HCT116 (cell line): ENCODE measurements around the gene NABP2. TPM values are rescaled to one million over a fixed set of nuclear protein-coding genes. Genes with fewer than 3 reads are reported as not detected.

Source experiments
- ATAC-seq: fragments of 200-7000 bp; cut with Tn5 transposase; 2 replicates; pipeline ENCODE4 v1.9.1; 2020; ENCODE audit warnings: mild to moderate bottlenecking, moderate library complexity
- BruUV-seq: library from RNA; stranded (reverse); fragments of 400-500 nt; replicated peaks from 2 replicates; lab custom pipeline; 2021; lab: Mats Ljungman, UMichigan
- CTCF ChIA-PET: fragments of 300-600 bp; sonication (Branson Sonifier 250); formaldehyde crosslinking; loops from one replicate; lab custom pipeline; 2021; ENCODE audit warnings: antibody characterized with exemption; lab: Charles Lee
- POLR2A ChIA-PET: fragments of 300-600, 350-600 bp; sonication (Branson Sonifier 250); formaldehyde crosslinking; loops from one replicate; lab custom pipeline; 2021; ENCODE audit warnings: antibody characterized with exemption; lab: Charles Lee
- RAD21 ChIA-PET, 2 experiments: fragments of 300-600 bp; sonication (Branson Sonifier 250); formaldehyde crosslinking; loops; one replicate each; lab custom pipeline; 2023; ENCODE audit warnings: low total read pairs in 2 of 2; ENCODE audit not compliant: uncharacterized antibody in 2 of 2, unreplicated experiment in 2 of 2, low non-redundant PET in 1 of 2; lab: Charles Lee
- DNase-seq: peaks from one replicate; pipeline ENCODE4 v3.0.0-alpha.2; 2010; ENCODE audit warnings: low read depth, low spot score
- H2AFZ ChIP-seq: fragments of 200-600 bp; shearing (Covaris generic), sonication (generic); 2 replicates; pipeline ENCODE4 v1.6.1; 2017; ENCODE audit warnings: low read depth, mixed run types, mixed read lengths, antibody characterized with exemption, low read length; ENCODE audit not compliant: poor library complexity, severe bottlenecking
- H3K27ac ChIP-seq: 2 replicates; pipeline ENCODE4 v1.5.1; 2012; ENCODE audit warnings: low read depth, low read length
- H3K27me3 ChIP-seq: fragments of 200-600 bp; sonication (generic); 2 replicates; pipeline ENCODE4 v1.6.1; 2016; ENCODE audit warnings: mixed run types, low read length, mixed read lengths; ENCODE audit not compliant: insufficient read depth
- H3K36me3 ChIP-seq, 2 experiments: fragments of 200-500 bp in 1 of 2; fragments of 200-600 bp in 1 of 2; sonication (Bioruptor generic) in 1 of 2; sonication (generic) in 1 of 2; 2 replicates each; pipeline versions ENCODE4 v1.5.1 to v1.6.1; 2014 to 2016; ENCODE audit warnings: low read length in 2 of 2, inconsistent platforms in 1 of 2, mixed read lengths in 1 of 2, mixed run types in 1 of 2; ENCODE audit not compliant: insufficient read depth in 2 of 2, control insufficient read depth in 1 of 2
- H3K4me1 ChIP-seq, 2 experiments: fragments of 200-600 bp in 1 of 2; sonication (generic) in 1 of 2; 2 replicates each; pipeline versions ENCODE4 v1.5.1 to v1.6.1; 2012 to 2017; ENCODE audit warnings: low read length in 2 of 2, inconsistent platforms in 1 of 2, mild to moderate bottlenecking in 1 of 2, mixed read lengths in 1 of 2, mixed run types in 1 of 2, moderate library complexity in 1 of 2; ENCODE audit not compliant: insufficient read depth in 2 of 2, control insufficient read depth in 1 of 2
- H3K4me2 ChIP-seq: fragments of 200-600 bp; sonication (generic); 2 replicates; pipeline ENCODE4 v1.6.1; 2017; ENCODE audit warnings: mixed run types, low read length, mixed read lengths
- H3K4me3 ChIP-seq, 2 experiments: fragments of 200-600 bp in 1 of 2; sonication (generic) in 1 of 2; replicated peaks in 1 of 2; 2 replicates each; pipeline ENCODE4 v1.5.1; 2011 to 2016; ENCODE audit warnings: low read length in 2 of 2, control low read depth in 1 of 2, low read depth in 1 of 2, mild to moderate bottlenecking in 1 of 2, mixed read lengths in 1 of 2, mixed run types in 1 of 2
- H3K79me2 ChIP-seq: fragments of 200-600 bp; sonication (generic); 2 replicates; pipeline ENCODE4 v1.6.1; 2017; ENCODE audit warnings: mild to moderate bottlenecking, mixed run types, low read length, moderate library complexity, mixed read lengths; ENCODE audit not compliant: insufficient read depth
- H3K9ac ChIP-seq: fragments of 200-600 bp; sonication (generic); 2 replicates; pipeline ENCODE4 v1.6.1; 2016; ENCODE audit warnings: low read length, mixed read lengths
- H3K9me2 ChIP-seq: fragments of 200-600 bp; sonication (generic), shearing (Covaris generic); 2 replicates; pipeline ENCODE4 v1.6.1; 2017; ENCODE audit warnings: mixed run types, mild to moderate bottlenecking, moderate library complexity; ENCODE audit not compliant: insufficient read depth
- H3K9me3 ChIP-seq, 2 experiments: fragments of 200-500 bp in 1 of 2; fragments of 200-600 bp in 1 of 2; sonication (Bioruptor generic) in 1 of 2; sonication (generic) in 1 of 2; 2 replicates each; pipeline ENCODE4 v1.6.1; 2014 to 2017; ENCODE audit warnings: low read length in 2 of 2, mixed read lengths in 2 of 2, inconsistent platforms in 1 of 2, low read depth in 1 of 2, mild to moderate bottlenecking in 1 of 2, mixed run types in 1 of 2, moderate library complexity in 1 of 2; ENCODE audit not compliant: control insufficient read depth in 1 of 2, insufficient read depth in 1 of 2
- H4K20me1 ChIP-seq: fragments of 200-600 bp; sonication (generic), shearing (Covaris generic); 2 replicates; pipeline ENCODE4 v1.6.1; 2017; ENCODE audit warnings: mixed run types, mild to moderate bottlenecking, moderate library complexity; ENCODE audit not compliant: insufficient read depth
- CEBPB ChIP-seq: IDR thresholded peaks from 2 replicates; pipeline ENCODE4 v1.6.1; 2012; ENCODE audit warnings: low read depth
- ELF1 ChIP-seq: IDR thresholded peaks from 2 replicates; pipeline ENCODE4 v1.6.1; 2012; ENCODE audit warnings: low read depth, borderline replicate concordance
- FOSL1 ChIP-seq: IDR thresholded peaks from 2 replicates; pipeline ENCODE4 v1.6.1; 2012; ENCODE audit warnings: low read depth
- POLR2A ChIP-seq: IDR thresholded peaks from 2 replicates; pipeline ENCODE4 v1.7.0; 2011; ENCODE audit warnings: borderline replicate concordance; ENCODE audit not compliant: insufficient read depth, insufficient read length; ENCODE audit errors: extremely low read depth
- RAD21 ChIP-seq: IDR thresholded peaks from 2 replicates; pipeline ENCODE4 v1.6.1; 2012; ENCODE audit warnings: low read depth, mild to moderate bottlenecking
- SIN3A ChIP-seq: IDR thresholded peaks from 2 replicates; pipeline ENCODE4 v1.6.1; 2012; ENCODE audit warnings: low read depth
- SP1 ChIP-seq: IDR thresholded peaks from 2 replicates; pipeline ENCODE4 v1.6.1; 2012; ENCODE audit warnings: low read depth
- SRF ChIP-seq: IDR thresholded peaks from 2 replicates; pipeline ENCODE4 v1.6.1; 2012; ENCODE audit warnings: low read depth
- ZFX ChIP-seq: fragments of 450-650 bp; IDR thresholded peaks from 2 replicates; pipeline ENCODE4 v1.6.1; 2017
- ZNF274 ChIP-seq: fragments of 200-500 bp; sonication (Bioruptor generic); IDR thresholded peaks from 2 replicates; pipeline ENCODE4 v1.6.1; 2014; ENCODE audit warnings: mild to moderate bottlenecking, low read depth, low read length, inconsistent platforms
- intact Hi-C: fragments of 100-400 bp; cut with micrococcal nuclease; formaldehyde crosslinking; loops from 2 replicates; pipeline ENCODE4 v1.10.0; 2022
- total RNA-seq: library from RNA; stranded (reverse); gene quantifications from one replicate; pipeline ENCODE4 v1.2.1, GENCODE V29; 2021; ENCODE audit not compliant: unreplicated experiment
- TF ChIP-seq, protein P1 (sequence below): IDR thresholded peaks from 2 replicates; pipeline ENCODE4 v1.6.1; 2012; ENCODE audit warnings: low read depth

The NABP2 gene
- total RNA-seq, 1 experiment from 2014 or later, result 52.9 TPM

GRCh38 chr12:56274299-56274698 lies 50.2 kb downstream of the NABP2 start:
- ChIA-PET POLR2A (no interaction called here), RAD21 (no interaction called here), CTCF (no interaction called here)
- H3K27ac ChIP-seq, result no peak overlapping the region
- H4K20me1 ChIP-seq, result no peaks in the 10 kb centered on the region
- H3K36me3 ChIP-seq, result peaks cover 42 to 64% of the 10 kb centered on the region in 2 experiments
- intact Hi-C loops, result no loop called here
- BruUV-seq, result no TSS peak
- no peak for TF ChIP-seq SP1
- TF ChIP-seq RAD21, result no peak
- TF ChIP-seq SRF, result no peak
- TF ChIP-seq SIN3A, result no peak
- TF ChIP-seq FOSL1, result no peak
- TF ChIP-seq, protein P1, sequence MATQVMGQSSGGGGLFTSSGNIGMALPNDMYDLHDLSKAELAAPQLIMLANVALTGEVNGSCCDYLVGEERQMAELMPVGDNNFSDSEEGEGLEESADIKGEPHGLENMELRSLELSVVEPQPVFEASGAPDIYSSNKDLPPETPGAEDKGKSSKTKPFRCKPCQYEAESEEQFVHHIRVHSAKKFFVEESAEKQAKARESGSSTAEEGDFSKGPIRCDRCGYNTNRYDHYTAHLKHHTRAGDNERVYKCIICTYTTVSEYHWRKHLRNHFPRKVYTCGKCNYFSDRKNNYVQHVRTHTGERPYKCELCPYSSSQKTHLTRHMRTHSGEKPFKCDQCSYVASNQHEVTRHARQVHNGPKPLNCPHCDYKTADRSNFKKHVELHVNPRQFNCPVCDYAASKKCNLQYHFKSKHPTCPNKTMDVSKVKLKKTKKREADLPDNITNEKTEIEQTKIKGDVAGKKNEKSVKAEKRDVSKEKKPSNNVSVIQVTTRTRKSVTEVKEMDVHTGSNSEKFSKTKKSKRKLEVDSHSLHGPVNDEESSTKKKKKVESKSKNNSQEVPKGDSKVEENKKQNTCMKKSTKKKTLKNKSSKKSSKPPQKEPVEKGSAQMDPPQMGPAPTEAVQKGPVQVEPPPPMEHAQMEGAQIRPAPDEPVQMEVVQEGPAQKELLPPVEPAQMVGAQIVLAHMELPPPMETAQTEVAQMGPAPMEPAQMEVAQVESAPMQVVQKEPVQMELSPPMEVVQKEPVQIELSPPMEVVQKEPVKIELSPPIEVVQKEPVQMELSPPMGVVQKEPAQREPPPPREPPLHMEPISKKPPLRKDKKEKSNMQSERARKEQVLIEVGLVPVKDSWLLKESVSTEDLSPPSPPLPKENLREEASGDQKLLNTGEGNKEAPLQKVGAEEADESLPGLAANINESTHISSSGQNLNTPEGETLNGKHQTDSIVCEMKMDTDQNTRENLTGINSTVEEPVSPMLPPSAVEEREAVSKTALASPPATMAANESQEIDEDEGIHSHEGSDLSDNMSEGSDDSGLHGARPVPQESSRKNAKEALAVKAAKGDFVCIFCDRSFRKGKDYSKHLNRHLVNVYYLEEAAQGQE, result no peak
- TF ChIP-seq ELF1, result no peak
- no peak for TF ChIP-seq POLR2A
- TF ChIP-seq ZFX, result no peak
- TF ChIP-seq CEBPB, result no peak
- no peak for TF ChIP-seq ZNF274
- H3K4me2 ChIP-seq, result no peak overlapping the region
- no peak overlapping the region for H3K9ac ChIP-seq
- H2AFZ ChIP-seq, result no peak overlapping the region
- DNase-seq (no peak), ATAC-seq (no peak)
- no peaks in the 10 kb centered on the region for H3K79me2 ChIP-seq
- H3K4me3 ChIP-seq, result no peak overlapping the region
- H3K4me1 ChIP-seq, result no peaks in the 10 kb centered on the region
- H3K9me2 ChIP-seq, result no peaks in the 10 kb centered on the region
- no peaks in the 10 kb centered on the region for H3K27me3 ChIP-seq
- H3K9me3 ChIP-seq, result no peaks in the 10 kb centered on the region
